ENCODE data around the gene TLE7. TPM values are rescaled to one million over a fixed set of nuclear protein-coding genes. Genes with fewer than 3 reads are reported as not detected.

The TLE7 gene
- total RNA-seq, 1 donor from 2014 or later = not detected

DNA sequence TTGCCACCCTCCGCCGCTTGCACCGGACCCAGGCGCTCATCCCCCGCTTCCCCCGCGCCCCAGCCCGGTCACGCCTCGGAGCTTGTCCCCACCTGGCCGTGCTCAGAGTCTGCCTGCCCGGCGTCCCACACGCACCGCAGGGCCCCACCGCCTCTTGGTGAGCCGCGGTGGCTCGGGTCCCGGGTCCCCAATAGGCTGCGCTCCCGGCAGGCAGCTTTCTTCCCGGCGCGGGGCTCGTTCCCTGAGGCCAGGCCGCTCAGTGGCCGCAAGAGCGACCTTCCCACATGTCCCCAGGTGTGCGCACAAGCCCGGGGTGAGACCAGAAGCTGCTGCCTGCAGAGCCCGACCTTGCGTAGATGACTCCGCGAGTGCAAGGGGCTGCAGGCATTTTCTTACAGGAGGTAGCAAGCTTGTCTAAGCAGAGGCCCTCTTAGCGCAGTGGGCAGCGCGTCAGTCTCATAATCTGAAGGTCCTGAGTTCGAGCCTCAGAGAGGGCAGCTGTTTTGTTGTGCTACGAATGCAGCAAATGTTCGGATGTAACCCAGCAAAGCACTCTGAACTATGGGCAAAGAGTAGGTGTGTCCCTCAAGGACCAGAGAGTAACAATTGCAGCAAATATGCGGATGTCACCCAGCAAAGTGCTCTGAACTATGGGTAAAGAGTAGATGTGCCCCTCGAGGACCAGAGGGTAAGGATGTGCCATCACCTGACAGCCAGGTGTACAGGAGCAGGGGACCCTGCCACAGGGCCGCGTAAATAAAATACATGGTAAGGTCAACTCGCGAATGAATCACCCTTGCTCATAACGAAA, 15.6 kb downstream of the TLE7 start:
- intact Hi-C loops (cut with DNase I) = no loop called here
- DNase-seq (no peak), ATAC-seq (ENCODE audit: poor library complexity) (no peak)

DNA sequence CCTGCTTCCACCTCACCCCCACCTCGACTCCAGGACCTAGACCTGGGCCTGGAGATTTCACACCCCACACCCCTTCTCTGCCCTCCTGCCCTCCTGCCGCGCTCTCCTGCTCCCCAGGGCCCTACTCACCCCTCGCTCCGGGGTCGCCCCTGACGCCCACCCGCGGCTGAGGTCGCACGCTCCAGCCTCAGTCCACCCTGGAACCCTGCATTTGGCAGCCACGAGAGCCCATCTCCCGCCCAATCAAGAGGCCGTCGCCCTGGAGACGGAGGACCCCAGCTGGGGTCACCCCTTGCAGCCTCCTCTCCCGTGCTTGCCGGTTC, 16.1 kb downstream of the TLE7 start:
- intact Hi-C loops (cut with DNase I) = no loop called here
- ATAC-seq (ENCODE audit: poor library complexity) (no peak), DNase-seq (no peak)

DNA sequence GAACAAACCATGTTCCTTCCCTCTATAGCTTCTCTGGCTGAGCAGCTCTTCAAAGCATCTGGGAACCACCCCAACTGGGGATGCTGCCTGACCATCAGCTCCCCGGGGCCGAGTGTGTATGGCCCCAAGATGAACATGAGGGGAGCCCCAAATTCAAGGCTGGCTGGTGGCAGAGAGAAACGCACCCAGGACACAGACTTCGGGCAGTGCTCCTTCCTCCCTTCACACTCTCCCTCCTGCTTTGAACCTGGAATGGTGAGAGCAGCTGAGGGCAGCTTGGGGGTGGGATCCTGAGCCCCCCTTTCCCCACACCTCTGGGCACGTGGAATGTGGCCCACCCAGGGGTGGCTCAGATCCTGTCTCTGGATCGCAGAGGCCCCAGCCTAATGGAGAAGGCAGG, 17.2 kb downstream of the TLE7 start:
- no peak for ATAC-seq (ENCODE audit: poor library complexity)
- DNase-seq = no peak
- intact Hi-C loops (cut with DNase I) = no loop called here

DNA sequence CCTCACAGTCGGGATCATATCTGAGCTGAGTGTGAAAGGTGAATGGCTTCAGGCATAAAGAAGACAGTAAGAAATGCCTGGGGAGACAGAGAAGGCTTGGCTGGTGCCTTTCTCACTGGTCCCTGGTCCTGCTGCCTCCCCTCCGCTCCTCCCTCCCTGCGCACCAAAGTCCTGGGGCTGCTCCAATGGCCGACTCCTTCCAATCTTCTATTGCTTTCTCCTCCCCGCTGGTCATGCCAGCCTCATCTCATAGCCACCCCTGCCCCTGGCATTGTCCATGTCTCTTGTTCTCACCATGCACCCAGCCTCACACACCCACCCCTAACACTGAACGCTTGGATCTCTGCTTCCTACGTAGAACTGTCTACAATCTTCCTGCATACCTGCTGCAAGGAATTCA, 18.0 kb downstream of the TLE7 start:
- no peak for ATAC-seq (ENCODE audit: poor library complexity)
- intact Hi-C loops (cut with DNase I) = no loop called here
- DNase-seq = no peak

DNA sequence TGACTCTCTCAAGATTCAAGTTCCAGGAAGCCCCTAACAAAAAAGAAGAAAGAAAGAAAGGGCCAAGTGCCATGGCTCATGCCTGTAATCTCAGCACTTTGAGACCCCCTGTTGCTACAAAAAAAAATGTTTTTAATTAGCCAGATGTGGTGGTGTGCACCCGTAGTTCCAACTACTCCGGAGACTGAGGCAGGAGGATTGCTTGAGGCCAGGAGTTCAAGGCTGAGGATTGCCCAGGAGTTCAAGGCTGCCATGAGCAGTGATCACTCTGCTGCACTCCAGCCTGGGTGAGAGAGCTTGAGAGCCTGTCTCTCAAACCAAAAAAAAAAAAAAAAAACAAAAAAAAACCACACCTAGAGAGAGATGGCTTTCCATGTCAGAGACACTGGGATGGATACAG, 18.8 kb downstream of the TLE7 start:
- DNase-seq (no peak), ATAC-seq (ENCODE audit: poor library complexity) (no peak)
- intact Hi-C loops (cut with DNase I) = no loop called here

DNA sequence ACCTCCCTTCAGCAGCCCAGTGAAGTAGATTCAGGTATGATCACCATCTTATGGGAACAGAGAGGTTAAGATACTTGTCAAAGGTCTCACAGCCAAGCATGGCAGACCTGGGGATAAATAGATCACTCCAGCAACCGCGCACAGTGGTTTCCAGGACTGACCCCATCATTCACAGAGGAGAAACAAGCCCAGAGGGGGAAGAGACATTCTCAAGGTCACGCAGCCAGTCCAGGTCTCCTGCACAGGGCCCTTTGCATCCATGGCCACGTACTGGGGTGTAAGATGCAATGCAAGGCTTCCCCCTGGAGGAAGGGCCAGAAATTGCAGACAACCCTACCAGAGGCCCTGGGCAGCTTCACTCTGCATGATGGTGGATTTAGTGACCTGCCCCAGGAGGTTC, 19.9 kb downstream of the TLE7 start:
- intact Hi-C loops (cut with DNase I) = no loop called here
- ATAC-seq (ENCODE audit: poor library complexity) = no peak
- no peak for DNase-seq

DNA sequence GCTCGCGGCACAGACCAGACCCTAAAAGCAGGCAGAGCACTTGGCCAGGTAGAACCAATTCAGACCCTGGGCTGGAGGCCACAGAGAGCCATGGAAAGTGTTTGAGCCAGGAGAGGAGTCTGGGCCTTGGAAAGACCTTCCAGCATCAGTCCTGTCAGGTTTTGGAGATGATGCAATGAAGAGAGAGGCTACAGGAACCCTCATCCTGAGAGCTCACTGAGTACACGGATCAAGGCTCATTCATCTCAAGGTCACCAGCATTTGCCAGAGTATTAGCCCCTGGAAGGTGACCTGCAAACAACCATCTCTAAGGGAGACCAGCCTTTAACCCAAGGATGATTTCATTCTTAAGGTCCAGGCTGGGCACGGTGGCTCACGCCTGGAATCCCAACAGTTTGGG, 27.8 kb downstream of the TLE7 start:
- DNase-seq = no peak
- no peak for ATAC-seq (ENCODE audit: poor library complexity)
- intact Hi-C loops (cut with DNase I) = loop anchor here (5.0 to 10.0 kb wide), 2 partner anchors 198 to 551 kb away; no protein-coding TSS in a partner anchor

DNA sequence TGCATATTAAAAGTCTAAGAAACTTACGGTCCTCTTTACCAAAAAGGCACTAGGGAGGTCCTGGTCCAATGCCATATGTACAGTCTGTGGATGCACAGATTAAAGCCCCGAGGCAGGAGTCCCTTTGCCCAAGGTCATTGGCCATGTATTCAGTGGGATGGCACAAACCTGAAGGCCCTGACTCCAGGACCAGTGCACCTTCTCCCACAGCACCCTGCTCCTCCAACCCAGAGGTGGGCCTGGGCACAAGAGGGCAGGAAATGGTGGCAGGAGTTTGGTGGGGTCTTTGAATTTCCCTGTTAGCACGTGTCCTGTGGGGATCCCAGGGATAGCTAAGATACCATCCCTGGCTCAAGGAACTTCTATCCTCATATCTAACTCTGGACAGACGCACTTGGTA, 28.5 kb downstream of the TLE7 start:
- intact Hi-C loops (cut with DNase I) = loop anchor here (2.0 to 10.0 kb wide), 3 partner anchors 85 to 551 kb away; no protein-coding TSS in a partner anchor
- DNase-seq (no peak), ATAC-seq (ENCODE audit: poor library complexity) (no peak)

DNA sequence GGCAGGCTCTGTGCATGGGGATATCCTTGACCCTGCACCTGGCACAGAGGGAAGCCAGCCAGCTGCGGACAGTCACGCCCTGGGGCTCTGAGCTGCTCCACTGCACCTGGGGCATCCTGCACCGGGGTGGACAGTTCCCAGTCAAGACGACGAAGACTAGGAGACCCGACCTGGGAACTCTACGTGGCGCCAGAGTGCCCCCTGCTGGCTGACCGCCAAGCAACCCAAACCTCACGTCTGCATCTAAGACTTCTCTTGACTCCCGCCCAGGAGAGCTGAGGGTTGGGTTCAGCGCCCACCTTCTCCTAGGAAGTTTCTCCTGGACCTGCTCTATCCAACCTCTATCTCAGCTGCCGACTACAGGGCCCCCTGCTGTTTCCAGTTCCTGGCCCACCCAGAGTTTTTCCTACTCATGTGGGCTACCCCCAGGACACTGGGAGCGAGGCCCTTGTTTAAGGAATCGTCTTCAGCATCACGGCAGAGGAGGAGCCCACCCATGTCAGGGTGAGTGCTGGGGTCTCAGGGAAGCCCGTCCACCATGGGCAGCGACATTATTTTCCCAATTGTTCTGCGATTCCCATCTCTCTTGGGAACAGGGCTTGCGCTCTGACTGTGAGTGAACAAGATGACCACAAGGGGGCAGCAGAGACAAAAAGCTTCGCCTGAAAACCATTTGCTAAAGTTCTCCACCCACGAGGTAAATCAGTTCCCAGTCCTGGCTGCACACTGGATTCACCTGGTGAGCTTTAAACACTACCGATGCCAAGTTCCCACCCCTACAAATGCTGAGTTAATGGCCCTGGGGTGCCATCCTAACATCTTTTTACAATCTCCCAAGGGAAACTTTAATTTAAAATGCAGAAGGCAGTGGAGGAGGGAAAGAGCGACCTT, 29.3 kb downstream of the TLE7 start:
- DNase-seq = no peak
- ATAC-seq (ENCODE audit: poor library complexity) = peak; percentile 86
- intact Hi-C loops (cut with DNase I) = loop anchor here (2.0 to 10.0 kb wide), 3 partner anchors 86 to 552 kb away; no protein-coding TSS in a partner anchor

DNA sequence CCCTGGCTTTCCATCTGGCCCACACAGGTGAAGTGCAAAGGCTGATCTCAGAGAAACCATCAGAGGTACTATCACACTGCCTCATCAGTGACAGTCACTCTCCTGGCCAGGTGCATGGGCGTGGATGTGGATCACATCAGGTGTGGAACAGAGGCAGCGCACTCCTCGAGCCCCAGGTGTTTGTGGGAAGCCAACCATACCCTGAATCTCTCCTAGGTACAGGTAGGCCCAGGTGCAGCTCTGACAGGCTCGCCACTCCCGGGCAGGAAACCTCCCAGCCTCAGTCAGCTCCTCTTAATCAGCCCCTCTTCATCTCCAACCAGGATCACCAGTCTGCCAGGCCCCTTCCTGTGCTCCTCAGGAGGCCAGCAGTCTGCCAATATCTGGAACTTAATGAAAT, 31.7 kb downstream of the TLE7 start:
- no peak for DNase-seq
- no peak for ATAC-seq (ENCODE audit: poor library complexity)
- intact Hi-C loops (cut with DNase I) = loop anchor here (5.0 to 10.0 kb wide), 2 partner anchors 202 to 555 kb away; no protein-coding TSS in a partner anchor

DNA sequence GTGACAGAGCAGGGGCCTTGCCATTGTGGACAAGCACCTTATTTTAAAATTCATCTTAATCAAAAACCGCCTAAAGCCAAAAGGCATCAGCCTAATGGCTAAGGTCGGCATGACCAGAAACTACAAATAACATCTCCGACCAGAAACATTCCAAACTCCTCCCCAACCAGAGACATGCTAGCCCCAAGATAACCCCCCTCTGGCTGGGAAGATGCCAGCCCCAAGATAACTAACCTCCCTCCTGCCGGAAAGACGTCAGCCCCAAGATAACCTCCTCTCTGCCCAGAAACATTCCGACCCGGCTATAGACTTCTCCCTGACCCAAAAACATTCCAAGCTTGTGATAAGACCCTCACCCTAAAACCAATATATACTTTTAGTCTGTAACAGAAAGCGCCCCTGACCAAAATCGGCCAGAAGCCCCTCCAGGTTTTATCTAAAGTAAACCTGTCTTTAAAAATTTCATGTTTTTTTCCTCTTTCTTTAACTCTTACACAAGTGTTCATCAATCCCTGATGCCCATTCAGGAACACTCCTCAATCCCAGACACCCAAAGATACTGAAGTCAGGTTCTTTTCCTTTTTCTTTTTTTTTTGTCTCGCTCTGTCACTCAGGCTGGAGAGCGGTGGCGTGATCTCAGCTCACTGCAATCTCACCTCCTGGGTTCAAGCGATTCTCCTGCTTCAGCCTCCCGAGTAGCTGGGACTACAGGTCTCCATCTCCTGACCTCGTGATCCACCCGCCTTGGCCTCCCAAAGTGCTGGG, 32.7 kb downstream of the TLE7 start:
- no peak for ATAC-seq (ENCODE audit: poor library complexity)
- intact Hi-C loops (cut with DNase I) = no loop called here
- DNase-seq = no peak

DNA sequence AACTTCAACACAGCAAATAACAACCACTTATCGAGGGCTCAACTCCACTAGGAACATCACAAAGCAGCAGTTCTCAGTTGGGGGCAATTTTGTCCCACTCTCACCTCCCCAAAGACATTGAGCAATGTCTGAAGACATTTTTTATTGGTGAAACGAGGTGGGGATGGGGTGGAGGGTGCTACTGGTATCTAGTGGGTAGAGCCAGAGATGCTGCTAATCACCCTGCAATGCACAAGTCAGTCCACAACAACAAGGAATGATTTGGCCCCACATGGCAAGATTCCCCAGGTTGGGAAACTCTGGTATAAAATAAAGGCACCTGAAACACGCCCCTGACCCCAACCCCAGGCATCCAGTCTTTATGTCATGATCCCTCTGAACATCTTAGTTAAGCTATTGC, 33.3 kb downstream of the TLE7 start:
- ATAC-seq (ENCODE audit: poor library complexity) = no peak
- DNase-seq = no peak
- intact Hi-C loops (cut with DNase I) = no loop called here

DNA sequence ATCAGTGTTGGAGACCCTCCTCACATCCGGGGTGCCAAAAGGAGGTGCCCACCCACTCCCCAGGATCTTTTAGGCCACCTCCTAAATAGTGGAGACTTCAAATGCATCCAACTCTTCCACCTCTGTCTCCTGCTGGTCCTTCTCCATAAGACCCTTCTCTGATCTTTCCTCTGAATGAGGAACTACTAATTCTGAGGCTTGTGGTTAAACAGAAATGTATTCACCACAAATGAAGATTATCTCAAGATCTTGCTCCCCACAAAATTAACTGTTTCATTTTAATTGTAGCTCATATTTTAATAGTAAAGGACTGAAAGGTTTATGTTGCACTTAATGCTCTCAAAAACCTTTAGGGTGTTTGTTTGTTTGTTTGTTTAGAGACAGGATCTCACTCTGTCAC, 34.1 kb downstream of the TLE7 start:
- no peak for DNase-seq
- intact Hi-C loops (cut with DNase I) = no loop called here
- no peak for ATAC-seq (ENCODE audit: poor library complexity)

DNA sequence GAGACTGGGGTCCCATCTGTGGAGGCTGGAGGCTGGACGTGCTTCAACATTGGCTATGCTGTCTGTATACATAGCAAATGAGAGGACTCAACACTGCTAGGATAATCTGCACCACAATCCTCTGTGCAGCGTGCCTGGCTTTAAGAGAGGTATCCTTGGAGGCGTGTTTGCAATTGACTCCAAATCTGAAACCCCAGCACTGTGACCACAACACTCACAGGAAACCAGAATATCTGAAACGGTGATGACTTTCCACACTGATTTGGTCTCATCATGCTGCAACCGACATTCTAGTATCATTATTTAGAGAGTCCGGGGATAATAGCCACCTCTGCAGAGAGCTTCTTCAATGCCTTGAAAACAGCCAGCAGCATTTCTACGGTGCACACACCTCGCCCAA, 35.1 kb downstream of the TLE7 start:
- no peak for ATAC-seq (ENCODE audit: poor library complexity)
- intact Hi-C loops (cut with DNase I) = no loop called here
- DNase-seq = no peak

DNA sequence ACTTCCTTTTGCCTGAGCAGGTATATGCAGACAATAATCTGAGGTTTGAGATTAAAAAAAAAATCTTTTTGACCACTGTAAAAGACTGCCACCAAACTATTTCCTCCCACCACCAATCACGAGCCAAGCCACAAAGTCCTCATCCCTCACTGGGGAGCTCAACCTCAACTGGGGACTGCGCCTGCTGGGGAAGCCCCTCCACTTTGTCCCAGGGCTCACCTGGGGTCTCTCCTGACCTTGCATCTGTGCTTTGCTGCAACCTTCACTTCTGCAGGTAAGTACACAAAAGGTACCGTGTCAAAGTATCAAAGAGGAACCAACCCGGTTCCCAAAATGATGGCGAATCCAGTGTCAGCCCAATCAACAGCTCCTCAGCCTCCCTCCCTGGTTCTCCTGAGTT, 35.5 kb downstream of the TLE7 start:
- intact Hi-C loops (cut with DNase I) = no loop called here
- DNase-seq (no peak), ATAC-seq (ENCODE audit: poor library complexity) (no peak)

DNA sequence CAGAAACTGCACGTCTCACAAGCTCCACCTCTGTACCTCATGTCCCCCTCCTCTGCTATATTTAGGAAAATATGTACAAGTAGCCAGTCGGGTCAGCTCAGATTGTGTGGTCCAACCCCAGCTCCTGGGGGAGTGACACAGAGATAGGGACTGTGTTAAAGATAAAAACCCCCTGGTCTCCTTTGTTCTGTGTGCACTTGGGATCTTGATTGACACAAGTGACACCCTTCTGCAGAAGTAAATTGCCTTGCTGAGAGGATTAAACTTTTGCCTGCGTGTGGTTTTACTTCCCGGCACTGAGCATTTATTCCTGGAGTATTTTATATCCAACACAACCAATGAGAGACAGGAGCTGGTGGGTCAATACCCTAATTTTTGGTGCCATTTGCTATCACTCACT, 37.5 kb downstream of the TLE7 start:
- no peak for ATAC-seq (ENCODE audit: poor library complexity)
- no peak for DNase-seq
- intact Hi-C loops (cut with DNase I) = no loop called here

DNA sequence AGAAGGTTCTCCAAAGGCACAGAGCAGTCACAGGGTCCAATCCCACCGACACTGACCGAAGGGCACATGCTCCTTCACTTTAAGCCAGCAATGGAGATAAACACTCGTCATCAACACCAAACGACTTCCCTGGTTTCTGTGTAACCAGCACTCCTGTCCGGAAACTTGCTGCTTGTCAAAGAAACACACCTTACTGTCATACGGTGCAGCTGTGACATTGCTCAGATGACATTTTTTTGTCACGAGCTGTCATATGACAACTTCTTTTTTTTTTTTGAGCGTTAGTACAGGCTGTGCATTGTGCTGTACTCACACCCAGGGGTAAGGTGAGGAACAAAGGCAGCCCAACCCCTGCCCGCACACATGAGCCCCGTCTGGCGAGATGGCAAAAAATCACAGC, 39.2 kb downstream of the TLE7 start:
- intact Hi-C loops (cut with DNase I) = no loop called here
- ATAC-seq (ENCODE audit: poor library complexity) (no peak), DNase-seq (no peak)

DNA sequence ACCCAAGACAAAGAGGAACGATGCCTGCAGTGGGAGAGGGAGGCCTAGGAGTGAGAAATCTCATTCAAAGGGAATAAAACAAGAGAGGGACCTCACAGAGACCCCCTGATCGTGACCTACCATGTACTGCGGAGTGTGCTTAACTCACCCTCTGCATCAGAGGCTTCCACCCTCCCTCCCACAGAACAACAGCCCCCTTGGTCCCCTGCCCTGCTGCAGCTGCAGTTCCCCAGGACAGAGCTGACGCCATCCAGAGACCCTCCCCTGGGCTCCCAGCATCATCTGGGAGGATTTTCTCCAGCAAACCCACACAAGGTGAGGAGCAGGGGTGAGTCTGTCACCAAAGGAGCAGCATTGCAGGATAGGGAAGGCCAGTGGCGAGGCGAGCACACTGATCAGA, 39.8 kb downstream of the TLE7 start:
- DNase-seq (no peak), ATAC-seq (ENCODE audit: poor library complexity) (no peak)
- intact Hi-C loops (cut with DNase I) = no loop called here

DNA sequence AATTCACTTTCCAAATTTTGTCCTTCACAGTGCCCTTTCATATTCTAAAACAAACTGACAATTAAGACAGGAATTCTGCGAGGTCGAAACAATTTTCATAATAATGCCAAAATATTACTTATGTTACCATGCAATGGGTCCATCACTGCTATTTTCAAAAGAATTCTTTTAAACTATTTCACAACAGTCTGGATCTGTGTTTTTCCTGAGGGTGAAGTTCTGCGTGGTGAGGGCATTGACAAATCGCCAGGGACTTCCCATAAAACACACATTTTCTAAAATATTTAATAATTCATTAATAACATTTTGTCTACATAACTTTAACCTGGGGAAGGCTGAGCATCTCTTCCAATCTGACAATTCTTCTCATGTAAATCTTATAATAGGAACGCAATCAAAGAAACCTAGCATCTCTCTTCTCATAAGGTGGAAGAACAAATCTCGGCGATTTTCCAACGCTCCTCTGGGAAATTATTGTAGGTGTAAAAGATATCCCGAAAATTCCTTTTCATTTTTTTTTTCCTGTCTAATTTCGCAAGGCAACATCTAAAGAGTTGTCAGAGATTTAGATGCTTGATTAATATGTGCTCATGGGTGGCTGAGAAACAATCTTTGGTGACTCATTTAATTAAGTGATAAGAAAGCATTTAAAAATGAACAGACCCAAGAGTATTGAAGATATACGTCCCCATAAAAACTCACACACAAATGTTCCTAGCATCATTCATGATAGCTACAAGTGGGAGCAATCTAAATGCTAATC, 41.9 kb downstream of the TLE7 start:
- DNase-seq = no peak
- no peak for ATAC-seq (ENCODE audit: poor library complexity)
- intact Hi-C loops (cut with DNase I) = no loop called here
